Measurements from ENCODE around the gene SPDYE2.
"Not testable (repeated sequence)": the region's sequence is repeated elsewhere in the genome, so short reads cannot be mapped to it uniquely, and the experiment has no call there.

Gene SPDYE2

DNA sequence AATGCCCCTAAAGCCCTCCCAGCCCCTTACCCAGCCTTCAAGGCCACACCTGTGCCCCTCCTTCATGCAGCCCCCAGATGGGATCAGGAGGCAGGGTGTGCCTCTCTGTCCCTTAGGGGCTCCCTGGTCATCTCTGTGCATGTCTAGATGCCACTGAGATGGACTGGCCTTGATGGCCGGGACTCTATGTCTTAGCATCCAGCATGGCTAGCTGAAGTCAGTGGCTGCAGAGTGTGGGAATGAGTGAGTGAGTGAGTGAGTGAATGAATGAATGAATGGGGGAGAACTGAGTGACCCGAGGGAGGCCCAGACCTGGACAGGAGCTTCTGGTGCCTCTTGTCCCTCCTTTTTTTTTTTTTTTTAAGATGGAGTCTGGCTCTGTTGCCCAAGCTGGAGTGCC is 18.9 kb upstream of the SPDYE2 start:
- not testable (repeated sequence) for DNase-seq (ENCODE audit: low read depth); H3K4me3 ChIP-seq (ENCODE audit: control insufficient read depth, low read depth, low read length)

DNA sequence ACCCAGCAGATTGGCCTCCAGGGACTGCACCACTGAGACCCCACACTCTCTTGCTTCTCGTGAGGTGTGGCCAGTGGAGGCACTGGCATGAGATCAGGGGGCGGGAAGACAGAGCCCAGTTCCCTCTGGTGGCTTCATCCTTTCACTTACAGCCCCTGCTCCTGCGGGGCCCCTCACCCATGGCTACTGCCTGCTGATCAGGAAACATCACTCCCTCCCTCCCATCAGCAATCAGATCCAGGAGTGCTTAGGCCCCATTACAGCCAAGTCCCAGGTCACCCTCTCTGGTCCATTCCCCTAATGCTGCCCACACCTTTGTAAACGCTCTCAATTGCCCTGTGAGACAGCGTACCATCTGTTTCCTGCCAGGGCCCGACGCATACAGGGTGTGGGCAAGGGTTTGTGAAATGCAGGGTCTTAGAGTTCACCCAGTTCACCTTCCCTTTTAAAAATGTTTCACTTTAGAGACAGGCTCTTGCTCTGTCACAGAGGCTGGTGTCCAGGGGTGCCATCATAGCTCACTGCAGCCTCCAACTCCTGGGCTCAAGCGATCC is 15.9 kb upstream of the SPDYE2 start:
- not testable (repeated sequence) for DNase-seq (ENCODE audit: low read depth); H3K4me3 ChIP-seq (ENCODE audit: control insufficient read depth, low read depth, low read length)

DNA sequence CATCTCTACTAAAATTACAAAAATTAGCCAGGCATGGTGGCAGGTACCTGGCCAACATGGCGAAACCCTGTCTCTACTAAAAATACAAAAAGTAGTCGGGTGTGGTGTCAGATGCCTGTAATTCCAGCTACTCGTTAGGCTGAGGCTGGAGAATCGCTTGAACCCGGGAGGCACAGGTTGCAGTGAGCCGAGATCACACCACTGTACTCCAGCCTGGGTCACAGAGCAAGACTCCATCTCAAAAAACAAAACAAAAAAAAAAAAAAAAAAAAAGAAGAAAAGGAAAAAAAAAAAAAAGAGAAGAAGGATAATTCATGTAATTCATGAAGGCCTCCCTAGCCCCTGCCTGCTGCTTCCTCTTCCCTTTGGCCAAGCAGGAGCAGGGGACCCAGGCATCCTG is 10.4 kb upstream of the SPDYE2 start:
- not testable (repeated sequence) for DNase-seq (ENCODE audit: low read depth); H3K4me3 ChIP-seq (ENCODE audit: control insufficient read depth, low read depth, low read length)

DNA sequence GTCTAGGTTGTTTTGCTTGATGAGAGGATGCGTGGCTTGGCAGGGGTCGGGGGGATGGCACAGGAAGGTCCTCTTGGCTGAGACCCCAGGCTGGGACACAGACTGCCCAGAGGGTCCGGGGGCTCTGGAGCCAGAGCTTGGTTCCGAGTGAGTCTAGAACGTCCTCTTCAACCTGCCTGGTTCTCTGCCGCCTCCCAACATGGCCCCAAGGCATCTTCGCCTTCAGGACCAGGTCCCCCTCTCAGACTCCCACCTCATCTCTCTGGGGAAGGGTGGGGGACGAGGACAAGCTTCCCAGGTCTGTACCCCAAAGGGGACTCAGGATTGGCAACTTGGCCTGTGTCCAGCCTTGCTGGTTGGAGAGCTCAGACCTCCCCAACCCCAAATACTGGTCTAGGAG is 8.9 kb upstream of the SPDYE2 start:
- H3K4me3 ChIP-seq (ENCODE audit: control insufficient read depth, low read depth, low read length); DNase-seq (ENCODE audit: low read depth): not testable (repeated sequence)

DNA sequence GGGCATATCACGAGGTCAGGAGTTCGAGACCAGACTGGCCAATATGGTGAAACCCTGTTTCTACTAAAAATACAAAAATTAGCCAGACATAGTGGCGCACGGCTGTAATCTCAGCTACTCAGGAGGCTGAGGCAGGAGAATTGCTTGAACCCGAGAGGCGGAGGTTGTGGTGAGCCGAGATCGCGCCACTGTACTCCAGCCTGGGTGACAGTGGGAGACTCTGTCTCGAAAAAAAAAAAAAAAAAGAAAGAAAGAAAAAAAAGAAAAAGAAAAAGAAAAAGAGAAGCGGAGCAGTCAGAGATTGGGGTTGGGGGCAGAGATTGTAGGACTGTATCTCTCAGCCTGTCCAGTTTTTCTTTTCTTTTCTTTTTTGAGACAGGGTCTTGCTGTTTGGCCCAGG is 8.3 kb upstream of the SPDYE2 start:
- not testable (repeated sequence) for H3K4me3 ChIP-seq (ENCODE audit: control insufficient read depth, low read depth, low read length); DNase-seq (ENCODE audit: low read depth)

DNA sequence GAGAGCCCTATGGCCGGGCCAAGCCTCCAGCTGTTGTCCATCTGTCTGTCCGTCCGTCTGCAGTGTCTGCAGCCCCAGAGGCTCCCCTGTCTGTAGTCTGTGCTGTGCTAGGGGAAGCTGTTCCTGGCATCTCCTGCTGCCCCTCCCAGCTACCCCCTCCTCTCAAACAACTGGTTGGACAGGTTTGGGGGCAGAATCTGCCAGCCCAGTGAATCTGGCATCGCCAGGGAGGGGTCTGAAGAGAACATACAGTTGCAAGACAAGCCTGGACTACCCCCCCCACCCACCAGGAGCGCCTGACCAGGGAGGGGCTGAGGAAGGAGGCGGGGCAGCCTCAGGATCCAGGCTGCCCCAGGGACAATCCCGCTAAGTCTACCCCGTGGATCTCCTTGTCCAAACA is 7.4 kb upstream of the SPDYE2 start, which contains the start of gene UPK3BL2:
UPK3BL2 (minus strand) TSS at position 101 of the 400 bp plus-strand sequence; CDS start at position 41, 60 bp downstream.
- DNase-seq (ENCODE audit: low read depth); H3K4me3 ChIP-seq (ENCODE audit: control insufficient read depth, low read depth, low read length): not testable (repeated sequence)

DNA sequence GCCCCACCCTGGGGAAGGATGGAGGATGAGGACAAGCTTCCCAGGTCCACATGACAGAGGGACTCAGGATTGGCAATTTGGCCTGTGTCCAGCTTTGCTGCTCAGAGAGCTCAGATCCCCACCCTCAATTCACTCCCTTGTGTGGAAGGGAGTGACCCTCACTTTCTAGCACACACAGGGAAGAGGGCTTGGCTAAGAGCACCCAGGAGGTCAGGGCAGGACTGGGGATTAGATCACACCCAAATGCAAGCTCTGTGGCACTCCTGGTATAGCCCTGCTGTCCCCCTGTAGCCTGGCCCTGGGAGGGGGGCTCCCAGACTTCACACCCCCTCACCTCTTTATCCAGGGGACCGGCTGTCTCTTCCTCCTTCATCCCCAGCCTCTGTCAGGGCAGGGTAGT is 6.7 kb upstream of the SPDYE2 start:
- H3K4me3 ChIP-seq (ENCODE audit: control insufficient read depth, low read depth, low read length); DNase-seq (ENCODE audit: low read depth): not testable (repeated sequence)

DNA sequence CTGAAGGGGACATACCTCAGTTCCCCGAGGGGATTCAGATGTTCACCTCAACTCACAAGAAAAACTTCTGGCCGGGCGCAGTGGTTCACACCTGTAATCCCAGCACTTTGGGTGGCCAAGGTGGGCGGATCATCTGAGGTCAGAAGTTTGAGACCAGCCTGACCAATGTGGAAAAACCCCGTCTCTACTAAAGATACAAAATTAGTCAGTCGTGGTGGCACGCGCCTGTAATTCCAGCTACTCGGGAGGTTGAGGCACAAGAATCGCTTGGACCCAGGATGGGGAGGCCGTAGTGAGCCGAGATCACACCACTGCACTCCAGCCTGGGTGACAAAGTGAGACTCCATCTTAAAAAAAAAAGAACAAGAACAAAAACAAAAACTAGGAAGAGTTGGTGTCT is 5.7 kb upstream of the SPDYE2 start:
- H3K4me3 ChIP-seq (ENCODE audit: control insufficient read depth, low read depth, low read length); DNase-seq (ENCODE audit: low read depth): not testable (repeated sequence)

DNA sequence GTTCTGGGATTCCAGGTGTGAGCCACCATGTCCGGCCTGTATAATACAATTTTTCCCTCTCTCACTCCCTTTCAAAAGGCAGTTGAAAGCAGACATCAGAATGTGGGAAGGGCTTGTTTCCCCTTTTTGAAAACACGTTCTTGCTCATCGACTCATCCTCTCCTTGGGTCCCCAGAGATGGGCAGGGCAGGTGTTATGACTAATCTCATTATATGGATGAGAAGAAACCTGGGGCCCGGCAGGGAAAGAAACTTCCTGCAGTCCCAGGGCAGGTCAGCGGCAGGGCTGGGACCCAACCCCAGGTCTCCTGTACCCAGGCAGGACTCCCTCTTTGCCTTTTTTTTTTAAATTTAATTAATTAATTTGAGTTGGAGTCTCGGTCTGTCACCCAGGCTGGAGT is 4.7 kb upstream of the SPDYE2 start:
- not testable (repeated sequence) for H3K4me3 ChIP-seq (ENCODE audit: control insufficient read depth, low read depth, low read length); DNase-seq (ENCODE audit: low read depth)

DNA sequence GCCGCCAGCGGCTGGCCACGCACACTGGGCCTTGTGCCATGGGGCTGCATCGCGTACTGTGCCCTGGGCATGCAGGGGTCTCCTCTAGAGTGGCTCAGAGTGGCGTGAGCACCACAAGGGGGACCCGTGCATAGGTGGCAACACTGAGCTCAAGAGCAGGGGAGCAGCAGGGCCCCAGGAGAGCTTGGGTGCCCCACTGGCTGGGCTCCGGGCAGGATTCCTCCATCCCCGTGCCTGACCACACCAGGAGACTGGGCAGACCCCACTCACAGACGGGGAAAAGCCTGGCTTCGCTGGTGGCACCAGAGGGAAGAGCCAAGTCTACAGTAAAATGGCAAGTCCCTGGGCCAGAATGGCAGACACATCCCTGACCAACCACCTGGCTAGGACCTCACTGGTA is 17.6 kb downstream of the SPDYE2 start:
- not testable (repeated sequence) for H3K4me3 ChIP-seq (ENCODE audit: control insufficient read depth, low read depth, low read length); DNase-seq (ENCODE audit: low read depth)

DNA sequence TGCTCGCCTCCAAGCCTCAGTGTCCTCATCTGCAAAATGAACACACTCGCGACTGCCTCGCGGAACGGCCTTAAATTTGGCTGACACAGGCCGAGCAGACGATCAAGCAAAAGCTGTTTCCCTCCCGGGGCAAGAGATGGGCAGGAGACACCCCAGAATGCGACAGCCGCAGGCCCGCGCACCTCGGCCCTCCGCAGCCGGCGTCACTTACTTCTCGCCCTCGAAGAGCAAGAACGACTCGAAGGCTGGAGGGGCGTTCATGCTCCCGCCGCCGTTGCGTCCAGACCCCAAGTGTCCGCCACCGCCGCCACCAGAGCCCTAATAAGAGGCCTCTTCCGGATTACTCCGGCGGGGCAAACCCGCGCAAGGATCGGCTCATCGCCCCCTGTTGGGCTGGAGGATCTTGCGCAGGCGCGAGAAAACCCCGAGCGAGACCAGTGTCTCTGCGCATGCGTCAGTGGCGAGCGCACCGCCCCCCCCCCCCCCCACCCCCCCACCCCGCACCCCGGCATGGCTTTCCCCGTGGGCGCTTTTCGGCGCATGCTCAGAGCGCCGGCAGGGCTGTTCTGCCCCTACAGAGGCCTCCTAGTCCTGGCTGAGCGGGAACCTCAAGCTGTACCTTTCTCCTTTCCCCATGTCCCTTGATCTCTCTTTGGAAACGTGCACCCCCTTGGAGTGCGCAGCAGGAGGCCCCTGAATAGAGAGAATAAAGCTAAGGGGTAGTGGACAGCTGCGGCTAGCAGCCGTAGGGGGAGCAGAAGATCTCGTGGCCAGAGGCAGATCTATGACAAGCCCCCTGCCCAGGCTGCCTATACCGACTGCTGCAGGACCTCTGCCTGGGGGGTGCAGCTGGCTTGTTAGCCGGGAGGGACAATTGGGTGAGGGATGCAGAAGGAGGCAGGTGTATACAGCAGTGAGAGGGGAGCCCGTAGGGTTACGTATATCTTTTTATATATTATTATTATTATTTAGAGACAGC is 21.5 kb downstream of the SPDYE2 start, which contains the start of gene POLR2J3:
POLR2J3 (minus strand) TSS at position 323 of the 979 bp plus-strand sequence; CDS start at position 261, 62 bp downstream.
- H3K4me3 ChIP-seq (ENCODE audit: control insufficient read depth, low read depth, low read length): peak within 1 kb of the TSS; percentile 54
- TF ChIP-seq, protein P1, sequence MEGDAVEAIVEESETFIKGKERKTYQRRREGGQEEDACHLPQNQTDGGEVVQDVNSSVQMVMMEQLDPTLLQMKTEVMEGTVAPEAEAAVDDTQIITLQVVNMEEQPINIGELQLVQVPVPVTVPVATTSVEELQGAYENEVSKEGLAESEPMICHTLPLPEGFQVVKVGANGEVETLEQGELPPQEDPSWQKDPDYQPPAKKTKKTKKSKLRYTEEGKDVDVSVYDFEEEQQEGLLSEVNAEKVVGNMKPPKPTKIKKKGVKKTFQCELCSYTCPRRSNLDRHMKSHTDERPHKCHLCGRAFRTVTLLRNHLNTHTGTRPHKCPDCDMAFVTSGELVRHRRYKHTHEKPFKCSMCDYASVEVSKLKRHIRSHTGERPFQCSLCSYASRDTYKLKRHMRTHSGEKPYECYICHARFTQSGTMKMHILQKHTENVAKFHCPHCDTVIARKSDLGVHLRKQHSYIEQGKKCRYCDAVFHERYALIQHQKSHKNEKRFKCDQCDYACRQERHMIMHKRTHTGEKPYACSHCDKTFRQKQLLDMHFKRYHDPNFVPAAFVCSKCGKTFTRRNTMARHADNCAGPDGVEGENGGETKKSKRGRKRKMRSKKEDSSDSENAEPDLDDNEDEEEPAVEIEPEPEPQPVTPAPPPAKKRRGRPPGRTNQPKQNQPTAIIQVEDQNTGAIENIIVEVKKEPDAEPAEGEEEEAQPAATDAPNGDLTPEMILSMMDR (conservative IDR thresholded peaks at IDR 0.05; ENCODE audit: control insufficient read depth, insufficient read depth, low read depth, low read length): peak; percentile 0
- peak; percentile 69 for DNase-seq (ENCODE audit: low read depth)

DNA sequence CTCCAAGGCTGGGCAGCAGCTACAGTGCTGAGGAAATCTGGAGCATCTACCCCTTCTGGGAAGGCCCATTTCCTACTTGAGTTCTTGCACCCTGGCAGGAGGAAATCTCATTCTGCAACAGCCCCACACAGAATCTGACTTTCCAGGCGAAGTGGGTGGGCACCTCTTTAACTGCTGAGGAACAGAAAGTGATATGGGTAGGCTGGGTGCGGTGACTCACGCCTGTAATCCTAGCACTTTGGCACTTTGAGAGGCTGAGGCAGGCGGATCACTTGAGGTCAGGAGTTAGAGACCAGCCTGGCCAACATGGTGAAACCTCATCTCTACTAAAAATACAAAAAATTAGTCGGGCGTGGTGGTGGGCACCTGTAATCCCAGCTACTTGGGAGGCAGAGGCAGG is 23.6 kb downstream of the SPDYE2 start:
- DNase-seq (ENCODE audit: low read depth); H3K4me3 ChIP-seq (ENCODE audit: control insufficient read depth, low read depth, low read length): not testable (repeated sequence)

DNA sequence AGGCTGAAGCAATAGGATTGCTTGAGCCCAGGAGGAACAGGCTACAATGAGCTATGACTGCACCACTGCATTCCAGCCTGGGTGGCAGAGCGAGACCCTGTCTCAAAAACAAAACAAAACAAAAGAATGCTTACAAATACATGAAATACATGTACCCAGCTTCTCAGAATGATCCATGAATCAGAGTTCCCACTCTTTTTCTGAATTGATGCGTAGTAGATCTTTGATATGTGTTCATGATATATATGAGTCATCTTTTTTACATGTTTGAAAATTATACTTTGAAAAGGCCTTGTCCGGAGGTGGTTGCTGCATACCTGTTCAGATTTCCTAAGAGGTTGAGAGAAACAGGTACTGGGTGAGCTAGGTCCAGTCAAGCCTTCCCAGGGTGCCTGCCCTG is 25.3 kb downstream of the SPDYE2 start:
- H3K4me3 ChIP-seq (ENCODE audit: control insufficient read depth, low read depth, low read length); DNase-seq (ENCODE audit: low read depth): not testable (repeated sequence)

DNA sequence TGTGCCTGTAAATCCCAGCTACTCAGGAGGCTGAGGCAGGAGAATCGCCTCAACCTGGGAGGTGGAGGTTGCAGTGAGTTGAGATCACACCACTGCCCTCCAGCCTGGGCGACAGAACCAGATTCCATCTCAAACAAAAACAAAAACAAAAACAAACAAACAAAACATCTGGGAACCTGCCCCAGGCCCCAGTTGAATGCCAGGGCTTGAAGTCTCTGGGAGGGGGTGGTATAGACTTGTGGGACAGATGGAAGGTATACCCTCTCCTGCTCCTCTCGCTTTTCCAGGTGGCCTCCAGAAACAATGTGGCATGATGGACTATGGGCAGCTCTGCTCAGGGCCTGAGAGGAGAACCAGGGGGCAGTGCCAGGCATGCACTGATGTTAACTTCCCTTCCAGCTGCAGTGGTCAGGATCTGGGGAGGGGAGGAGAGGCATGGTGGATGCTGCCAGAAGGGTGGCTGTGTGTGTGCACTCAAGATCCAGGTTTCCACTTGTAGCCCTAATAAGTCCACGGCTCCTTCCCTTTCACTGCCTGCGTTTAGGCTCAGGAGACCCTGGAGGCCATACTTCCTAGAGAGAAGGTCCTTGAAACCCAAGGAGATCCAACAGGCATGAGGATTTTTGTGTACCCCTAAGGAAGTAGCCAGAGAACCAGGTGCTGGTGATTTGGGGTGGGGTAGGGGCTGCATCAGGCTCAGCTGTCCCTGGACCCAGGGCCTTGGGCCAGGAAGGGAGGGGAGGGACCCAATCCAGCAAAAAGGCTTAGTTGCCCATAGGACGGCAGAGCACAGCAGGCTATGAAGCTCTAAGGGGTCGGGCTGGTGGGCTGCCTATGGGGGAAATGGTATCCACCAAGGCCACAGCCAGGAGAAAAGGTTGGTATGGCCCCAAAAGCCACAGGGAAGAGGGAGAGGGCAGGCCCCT is 26.6 kb downstream of the SPDYE2 start:
- not testable (repeated sequence) for DNase-seq (ENCODE audit: low read depth); H3K4me3 ChIP-seq (ENCODE audit: control insufficient read depth, low read depth, low read length)

DNA sequence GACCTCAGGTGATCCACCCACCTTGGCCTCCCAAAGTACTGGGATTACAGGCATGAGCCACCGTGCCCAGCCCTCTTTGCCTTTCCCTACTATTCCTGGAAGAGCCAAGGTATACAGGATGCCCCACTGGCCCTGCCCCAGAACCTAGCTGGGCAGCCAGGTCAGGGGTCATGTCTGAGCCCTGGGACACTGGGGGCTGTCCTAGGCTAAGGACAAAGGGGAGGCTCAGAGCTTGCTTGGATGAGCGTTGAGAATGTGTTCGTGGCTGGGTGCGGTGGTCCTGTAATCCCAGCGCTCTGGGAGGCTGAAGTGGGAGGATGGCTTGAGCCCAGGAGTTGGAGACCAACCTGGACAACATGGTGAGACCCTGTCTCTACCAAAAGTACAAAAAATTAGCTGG is 27.5 kb downstream of the SPDYE2 start:
- H3K4me3 ChIP-seq (ENCODE audit: control insufficient read depth, low read depth, low read length); DNase-seq (ENCODE audit: low read depth): not testable (repeated sequence)

DNA sequence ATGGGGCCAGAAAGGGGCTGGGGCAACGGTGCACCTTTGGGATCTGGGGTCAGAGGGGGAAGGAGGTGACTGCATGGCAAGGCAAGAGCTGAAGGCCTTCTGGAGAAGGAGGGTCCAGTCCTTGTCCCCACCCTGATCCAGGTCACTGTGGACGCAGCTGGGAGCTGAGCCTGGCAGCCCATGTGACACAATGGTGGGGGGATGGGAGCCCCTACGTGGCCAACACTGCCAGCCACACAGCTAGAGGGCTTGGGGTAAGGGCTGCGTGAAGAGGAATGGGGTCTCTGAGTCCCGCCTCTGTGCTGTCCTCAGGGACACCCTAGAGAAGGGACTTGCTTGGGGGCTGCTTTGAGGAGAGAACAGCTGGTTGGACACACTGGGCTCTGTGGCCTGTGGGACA is 30.7 kb downstream of the SPDYE2 start:
- DNase-seq (ENCODE audit: low read depth); H3K4me3 ChIP-seq (ENCODE audit: control insufficient read depth, low read depth, low read length): not testable (repeated sequence)

DNA sequence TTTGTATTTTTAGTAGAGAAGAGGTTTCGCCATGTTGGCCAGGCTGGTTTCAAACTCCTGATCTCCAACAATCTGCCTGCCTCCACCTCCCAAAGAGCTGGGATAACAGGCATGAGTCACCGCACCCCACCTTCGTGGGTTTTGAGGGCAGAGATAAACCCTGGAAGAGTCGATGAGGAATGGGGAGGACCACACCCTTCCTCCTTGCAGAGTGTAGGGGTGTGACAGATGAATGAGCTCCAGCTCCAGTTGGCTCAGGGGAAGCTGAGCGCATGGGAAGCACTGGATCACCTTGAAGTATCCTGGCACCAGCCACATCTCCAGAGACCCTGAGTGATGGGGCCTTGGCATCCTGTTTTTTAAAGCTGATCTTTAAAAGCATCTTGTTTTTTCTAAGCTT is 32.5 kb downstream of the SPDYE2 start:
- not testable (repeated sequence) for DNase-seq (ENCODE audit: low read depth); H3K4me3 ChIP-seq (ENCODE audit: control insufficient read depth, low read depth, low read length)
